Lung (tissue), 12 donors: ENCODE data around the gene INO80C. TPM values are rescaled to one million over a fixed set of nuclear protein-coding genes. Genes with fewer than 3 reads are reported as not detected.
A peak's percentile ranks its signal among the peaks of the same experiment; 100 is the strongest.

Experiments used
- ATAC-seq: fragments of 200-7000 bp; cut with Tn5 transposase; one replicate; pipeline ENCODE4 v1.9.1; 2020; ENCODE audit warnings: moderate number of reproducible peaks; ENCODE audit not compliant: insufficient read depth, low FRiP score
- DNase-seq, 3 donors: peaks; one replicate each; pipeline ENCODE4 v3.0.0-alpha.2; 2013 to 2017
- H3K27ac ChIP-seq, 2 donors: one replicate each; pipeline ENCODE4 v1.5.1; 2013; ENCODE audit warnings: mild to moderate bottlenecking in 2 of 2, moderate library complexity in 2 of 2, control low read depth in 1 of 2, inconsistent platforms in 1 of 2, low read depth in 1 of 2, low read length in 1 of 2
- H3K27me3 ChIP-seq, 3 donors: one replicate each; pipeline ENCODE4 v1.5.1; 2013; ENCODE audit warnings: low read length in 2 of 3; ENCODE audit not compliant: control insufficient read depth in 3 of 3, insufficient read depth in 3 of 3
- H3K36me3 ChIP-seq, 4 donors: one replicate each; pipeline ENCODE4 v1.5.1; 2013; ENCODE audit warnings: low read length in 4 of 4, mild to moderate bottlenecking in 1 of 4, moderate library complexity in 1 of 4; ENCODE audit not compliant: control insufficient read depth in 4 of 4, insufficient read depth in 4 of 4
- H3K4me1 ChIP-seq, 5 donors: one replicate each; pipeline ENCODE4 v1.5.1; 2013; ENCODE audit warnings: low read length in 5 of 5, mild to moderate bottlenecking in 2 of 5, moderate library complexity in 1 of 5; ENCODE audit not compliant: control insufficient read depth in 5 of 5, insufficient read depth in 5 of 5
- H3K4me3 ChIP-seq: one replicate; pipeline ENCODE4 v1.5.1; 2013; ENCODE audit warnings: mild to moderate bottlenecking, control low read depth, moderate library complexity
- H3K9ac ChIP-seq, 2 donors: one replicate each; pipeline ENCODE4 v1.5.1; 2013; ENCODE audit warnings: low read length in 2 of 2, control low read depth in 1 of 2; ENCODE audit not compliant: insufficient read depth in 1 of 2
- H3K9me3 ChIP-seq, 4 donors: one replicate each; pipeline ENCODE4 v1.5.1; 2013; ENCODE audit warnings: low read length in 3 of 4, mild to moderate bottlenecking in 1 of 4, moderate library complexity in 1 of 4; ENCODE audit not compliant: control insufficient read depth in 4 of 4, insufficient read depth in 3 of 4
- WGBS, 2 donors: extraction: QIAGEN DNeasy Blood & Tissue Kit; methylation state at CpG; one replicate each; pipeline ENCODE4 v1.1.7; 2013; 5-methylcytosine and 5-hydroxymethylcytosine counted together
- polyA plus RNA-seq, 2 donors: library from polyadenylated mRNA; stranded (reverse); fragments of 200-250 nt; gene quantifications; one replicate each; pipeline ENCODE4 v1.2.1, GENCODE V29; 2013
- total RNA-seq, 2 donors: library from RNA; depleted of rRNA in 1 of 2; stranded (reverse); fragments of >200 nt in 1 of 2; gene quantifications; one replicate each; pipeline ENCODE4 v1.2.1, GENCODE V29; 2014 to 2021
- TF ChIP-seq, protein P1 (sequence below): IDR thresholded peaks from 2 replicates; pipeline ENCODE4 v1.5.1; 2012; ENCODE audit warnings: mild to moderate bottlenecking; ENCODE audit errors: control extremely low read depth, extremely low read depth
- donor health status: control.
- donor health status: control.
- donor health status: Bipolar disorder and iron deficiency.
- donor health status: healthy.
- donor health status: DM: yes; HTN: yes; CAD: no.

Gene INO80C
- total and polyA plus RNA-seq, 4 donors = 26.7 to 35.6 (median 31.5) TPM

DNA sequence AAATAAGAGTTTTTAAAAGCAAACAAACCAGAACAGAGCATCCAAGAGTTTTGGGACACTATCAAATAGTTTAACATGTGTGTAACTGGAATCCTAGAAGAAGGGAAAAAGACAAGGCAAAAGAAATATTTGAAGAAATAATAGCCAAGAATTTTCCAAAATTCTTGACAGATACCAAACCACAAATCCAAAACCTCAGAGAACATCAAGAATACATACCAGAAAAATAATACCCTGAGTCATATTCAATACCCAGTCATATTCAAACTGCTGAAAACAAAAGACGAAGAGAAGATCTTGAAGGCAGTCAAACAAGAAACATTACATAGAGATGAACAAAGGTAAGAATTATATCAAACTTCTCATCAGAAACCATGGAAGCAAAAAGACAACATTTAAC, 22.9 kb downstream of the INO80C start:
- peaks cover 0 to 3% (median 0%) of the 10 kb centered on the region in 4 donors for H3K36me3 ChIP-seq
- no peak overlapping the region for H3K27ac ChIP-seq
- no peak for DNase-seq
- peaks cover 0 to 10% (median 0%) of the 10 kb centered on the region in 5 donors for H3K4me1 ChIP-seq
- ATAC-seq = no peak
- no peaks in the 10 kb centered on the region for H3K27me3 ChIP-seq
- H3K9me3 ChIP-seq = no peaks in the 10 kb centered on the region
- TF ChIP-seq, protein P1, sequence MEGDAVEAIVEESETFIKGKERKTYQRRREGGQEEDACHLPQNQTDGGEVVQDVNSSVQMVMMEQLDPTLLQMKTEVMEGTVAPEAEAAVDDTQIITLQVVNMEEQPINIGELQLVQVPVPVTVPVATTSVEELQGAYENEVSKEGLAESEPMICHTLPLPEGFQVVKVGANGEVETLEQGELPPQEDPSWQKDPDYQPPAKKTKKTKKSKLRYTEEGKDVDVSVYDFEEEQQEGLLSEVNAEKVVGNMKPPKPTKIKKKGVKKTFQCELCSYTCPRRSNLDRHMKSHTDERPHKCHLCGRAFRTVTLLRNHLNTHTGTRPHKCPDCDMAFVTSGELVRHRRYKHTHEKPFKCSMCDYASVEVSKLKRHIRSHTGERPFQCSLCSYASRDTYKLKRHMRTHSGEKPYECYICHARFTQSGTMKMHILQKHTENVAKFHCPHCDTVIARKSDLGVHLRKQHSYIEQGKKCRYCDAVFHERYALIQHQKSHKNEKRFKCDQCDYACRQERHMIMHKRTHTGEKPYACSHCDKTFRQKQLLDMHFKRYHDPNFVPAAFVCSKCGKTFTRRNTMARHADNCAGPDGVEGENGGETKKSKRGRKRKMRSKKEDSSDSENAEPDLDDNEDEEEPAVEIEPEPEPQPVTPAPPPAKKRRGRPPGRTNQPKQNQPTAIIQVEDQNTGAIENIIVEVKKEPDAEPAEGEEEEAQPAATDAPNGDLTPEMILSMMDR = no peak
- 97 to 99% methylated on average over 1 of the region's 1 CpG for WGBS, 2 donors
- H3K9ac ChIP-seq = no peak overlapping the region
- H3K4me3 ChIP-seq = no peak overlapping the region

DNA sequence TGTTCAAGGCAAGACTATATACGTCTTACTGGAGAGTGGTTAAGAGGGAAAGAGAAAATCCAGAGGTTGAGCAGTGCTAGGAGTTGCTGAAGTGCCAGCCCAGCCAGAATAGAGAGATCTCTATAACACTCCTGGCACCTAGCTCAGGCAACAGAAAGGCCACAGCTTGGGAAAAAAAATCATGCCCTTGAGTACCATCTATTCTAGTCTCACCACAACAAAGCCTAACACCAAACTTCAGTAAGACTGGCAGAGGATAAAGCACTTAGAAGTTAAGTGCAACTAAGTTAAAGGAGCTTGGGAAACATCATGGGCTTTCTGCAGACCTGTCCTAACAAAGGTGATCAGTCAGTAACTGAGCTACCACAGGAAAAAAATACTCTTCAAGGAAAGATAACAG, 24.2 kb downstream of the INO80C start:
- Histone ChIP-seq H3K4me3 (no peak overlapping the region), H3K27ac (no peak overlapping the region), H3K9ac (no peak overlapping the region), H3K27me3 (no peaks in the 10 kb centered on the region), H3K36me3 (peaks cover 0 to 6% (median 0%) of the 10 kb centered on the region in 4 donors), H3K4me1 (peaks cover 0 to 11% (median 0%) of the 10 kb centered on the region in 5 donors), H3K9me3 (no peaks in the 10 kb centered on the region)
- TF ChIP-seq, protein P1 = no peak
- ATAC-seq (no peak), DNase-seq (no peak)
- 96 to 100% methylated on average over 1 of the region's 1 CpG for WGBS, 2 donors

DNA sequence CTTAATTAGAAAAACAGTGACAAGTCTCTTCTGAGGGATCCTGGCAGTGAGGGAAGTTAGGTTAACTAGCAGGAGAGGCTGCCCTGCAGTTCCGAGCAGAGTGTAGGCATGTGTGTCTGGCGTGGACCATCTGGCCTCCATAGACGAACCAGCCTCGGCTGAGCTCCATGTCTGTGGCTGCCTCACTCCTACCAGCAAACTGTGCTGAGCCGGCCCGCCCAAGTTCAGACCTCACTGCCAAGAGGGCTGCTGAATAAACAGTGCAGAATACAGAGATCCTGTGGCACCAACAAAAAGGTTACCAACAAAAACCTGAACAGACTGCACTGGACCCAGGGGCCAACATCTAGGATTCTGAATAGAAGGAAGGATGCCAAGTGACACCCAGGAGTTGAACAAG, 27.3 kb downstream of the INO80C start:
- Histone ChIP-seq H3K9ac (no peak overlapping the region), H3K4me1 (peaks cover 0 to 11% (median 0%) of the 10 kb centered on the region in 5 donors), H3K9me3 (no peaks in the 10 kb centered on the region), H3K27ac (no peak overlapping the region), H3K27me3 (no peaks in the 10 kb centered on the region), H3K36me3 (peaks cover 0 to 5% (median 0%) of the 10 kb centered on the region in 4 donors), H3K4me3 (no peak overlapping the region)
- no peak for ATAC-seq
- DNase-seq = peak; percentile 33 to 59 (median 57)
- WGBS, 2 donors = 74% methylated on average over 6 of the region's 6 CpGs
- TF ChIP-seq, protein P1 = no peak

DNA sequence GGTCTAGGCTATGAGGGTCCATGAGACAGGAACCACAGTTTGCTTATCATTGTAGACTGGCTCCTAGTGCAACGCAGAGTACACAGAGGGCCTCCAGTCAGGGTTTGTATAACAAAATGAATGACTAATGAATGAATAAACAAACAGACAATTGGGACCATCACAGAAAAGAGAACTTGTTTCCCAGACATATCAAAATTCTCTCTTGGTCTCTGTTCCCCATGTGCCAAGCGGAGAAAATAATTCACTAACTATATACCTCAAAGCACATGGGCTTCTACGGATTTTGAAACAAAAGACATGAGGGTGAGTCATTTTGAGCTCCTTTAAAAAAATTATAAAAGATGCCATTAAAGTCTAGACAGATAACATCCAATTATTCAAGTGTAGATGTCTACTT, 28.0 kb downstream of the INO80C start:
- DNase-seq = no peak
- H3K9me3 ChIP-seq = no peaks in the 10 kb centered on the region
- WGBS, 2 donors = 87 to 89% methylated on average over 3 of the region's 3 CpGs
- H3K4me3 ChIP-seq = no peak overlapping the region
- H3K9ac ChIP-seq = no peak overlapping the region
- no peak overlapping the region for H3K27ac ChIP-seq
- H3K36me3 ChIP-seq = peaks cover 0 to 5% (median 0%) of the 10 kb centered on the region in 4 donors
- no peaks in the 10 kb centered on the region for H3K27me3 ChIP-seq
- TF ChIP-seq, protein P1 = no peak
- H3K4me1 ChIP-seq = peaks cover 0 to 11% (median 0%) of the 10 kb centered on the region in 5 donors
- no peak for ATAC-seq
